GM21619 (cell line): ENCODE measurements around the gene ACSL3.

Experiments used
- ATAC-seq: cut with Tn5 transposase; IDR thresholded peaks from one replicate; pipeline ENCODE4 v1.9.1; 2021; ENCODE audit not compliant: unreplicated experiment

The ACSL3 gene

GRCh38 chr2:222939208-222939856, 78.5 kb downstream of the ACSL3 start:
- ATAC-seq = peak; percentile 79

DNA sequence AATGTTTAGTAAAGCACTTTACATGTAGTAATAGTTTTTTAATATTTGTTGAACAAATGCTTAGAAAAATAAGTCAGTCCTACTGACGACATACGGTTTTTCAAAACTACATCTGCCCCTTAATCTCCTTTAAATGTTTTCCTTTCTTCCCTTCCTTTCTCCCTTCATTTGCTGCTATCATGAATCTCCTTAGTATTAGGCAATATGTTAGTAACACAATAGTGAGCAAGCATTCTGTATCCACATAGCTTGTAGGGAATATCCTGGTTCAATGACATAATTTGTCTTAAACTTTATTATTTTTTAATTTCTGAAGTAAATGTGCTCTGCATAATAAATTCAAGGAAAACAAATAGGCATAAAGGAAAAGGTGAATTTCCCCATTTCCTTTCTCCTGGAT, 79.1 kb downstream of the ACSL3 start:
- no peak for ATAC-seq

DNA sequence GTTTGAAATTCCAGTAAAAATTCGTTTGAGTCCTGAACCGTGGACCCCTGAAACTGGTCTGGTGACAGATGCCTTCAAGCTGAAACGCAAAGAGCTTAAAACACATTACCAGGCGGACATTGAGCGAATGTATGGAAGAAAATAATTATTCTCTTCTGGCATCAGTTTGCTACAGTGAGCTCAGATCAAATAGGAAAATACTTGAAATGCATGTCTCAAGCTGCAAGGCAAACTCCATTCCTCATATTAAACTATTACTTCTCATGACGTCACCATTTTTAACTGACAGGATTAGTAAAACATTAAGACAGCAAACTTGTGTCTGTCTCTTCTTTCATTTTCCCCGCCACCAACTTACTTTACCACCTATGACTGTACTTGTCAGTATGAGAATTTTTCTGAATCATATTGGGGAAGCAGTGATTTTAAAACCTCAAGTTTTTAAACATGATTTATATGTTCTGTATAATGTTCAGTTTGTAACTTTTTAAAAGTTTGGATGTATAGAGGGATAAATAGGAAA, 80.7 kb downstream of the ACSL3 start:
- ATAC-seq = no peak

- no peak for ATAC-seq
Measured at GRCh38 chr2:222942561-222942960, 81.7 kb downstream of the ACSL3 start.

DNA sequence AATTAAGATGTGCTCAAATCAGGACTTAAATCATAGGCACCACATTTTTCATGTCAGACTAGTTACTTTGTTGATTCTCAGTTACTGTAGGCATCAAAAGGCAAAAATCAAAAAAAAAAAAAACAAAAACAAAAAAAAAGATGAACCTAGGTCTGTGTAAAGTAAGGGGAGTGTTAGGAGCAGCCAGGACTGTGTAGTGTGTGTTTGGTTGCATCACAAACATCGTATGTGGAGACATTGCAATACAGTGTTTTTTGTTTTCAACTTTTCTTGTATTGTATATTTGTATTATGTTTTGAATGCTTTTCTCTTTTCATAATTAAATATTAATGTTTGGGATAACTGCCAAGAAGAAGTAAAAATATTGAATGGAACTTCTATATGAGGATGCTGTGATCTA, 82.1 kb downstream of the ACSL3 start:
- no peak for ATAC-seq

GRCh38 chr2:222943820-222944219, 83.0 kb downstream of the ACSL3 start:
- peak; percentile 75 for ATAC-seq

DNA sequence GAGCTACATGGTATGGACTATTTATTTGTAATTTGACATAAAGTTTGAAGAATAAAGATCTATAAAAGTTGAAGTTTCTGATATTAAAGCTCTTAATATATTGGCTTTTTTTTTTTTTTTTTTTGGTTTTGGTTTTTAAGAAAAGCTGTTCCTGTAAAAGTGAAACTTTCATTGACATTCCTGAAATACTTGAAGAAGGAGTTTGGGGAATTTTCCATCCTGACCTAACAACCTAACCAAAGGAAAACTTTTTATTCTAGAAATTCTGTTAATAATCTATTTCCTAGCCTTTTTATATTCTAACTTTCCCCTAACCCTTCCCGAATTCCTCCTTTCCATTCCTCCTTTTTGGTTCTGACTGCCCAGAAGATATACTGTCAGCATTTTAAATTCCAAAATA, 83.7 kb downstream of the ACSL3 start:
- no peak for ATAC-seq

GRCh38 chr2:222944971-222945740, 84.3 kb downstream of the ACSL3 start:
- no peak for ATAC-seq

GRCh38 chr2:222945887-222946286, 85.1 kb downstream of the ACSL3 start:
- no peak for ATAC-seq

DNA sequence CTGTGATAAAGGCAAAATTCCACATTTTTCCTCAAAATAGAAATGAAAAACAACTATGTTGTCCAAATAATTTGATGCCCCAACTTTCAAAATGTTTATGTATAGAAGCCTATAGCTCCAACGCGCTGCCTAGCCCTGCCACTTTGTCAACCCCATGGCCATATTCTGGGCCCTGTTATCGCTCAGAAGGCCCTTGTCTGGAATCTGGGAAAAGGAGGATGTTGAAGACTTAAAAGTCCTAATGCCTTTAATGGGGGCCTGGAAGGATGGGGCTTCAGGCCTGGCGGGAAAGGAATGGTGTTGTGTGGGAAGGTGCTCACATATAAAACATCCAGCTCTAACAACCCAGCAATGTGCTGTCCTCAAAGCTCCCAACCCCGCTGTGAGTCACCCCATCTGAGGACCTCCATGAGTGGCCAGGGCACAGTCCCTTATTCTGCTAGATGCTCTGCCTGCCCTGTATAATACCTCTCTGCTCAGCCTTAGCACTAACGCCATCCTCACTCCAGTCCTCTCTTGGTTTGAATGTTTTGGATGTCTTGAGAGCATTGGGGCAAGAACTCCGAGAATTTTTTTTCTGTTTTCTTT, 86.0 kb downstream of the ACSL3 start:
- no peak for ATAC-seq

GRCh38 chr2:222949073-222949472, 88.2 kb downstream of the ACSL3 start:
- ATAC-seq = no peak

- no peak for ATAC-seq
Measured at GRCh38 chr2:222949690-222950323, 89.0 kb downstream of the ACSL3 start.

DNA sequence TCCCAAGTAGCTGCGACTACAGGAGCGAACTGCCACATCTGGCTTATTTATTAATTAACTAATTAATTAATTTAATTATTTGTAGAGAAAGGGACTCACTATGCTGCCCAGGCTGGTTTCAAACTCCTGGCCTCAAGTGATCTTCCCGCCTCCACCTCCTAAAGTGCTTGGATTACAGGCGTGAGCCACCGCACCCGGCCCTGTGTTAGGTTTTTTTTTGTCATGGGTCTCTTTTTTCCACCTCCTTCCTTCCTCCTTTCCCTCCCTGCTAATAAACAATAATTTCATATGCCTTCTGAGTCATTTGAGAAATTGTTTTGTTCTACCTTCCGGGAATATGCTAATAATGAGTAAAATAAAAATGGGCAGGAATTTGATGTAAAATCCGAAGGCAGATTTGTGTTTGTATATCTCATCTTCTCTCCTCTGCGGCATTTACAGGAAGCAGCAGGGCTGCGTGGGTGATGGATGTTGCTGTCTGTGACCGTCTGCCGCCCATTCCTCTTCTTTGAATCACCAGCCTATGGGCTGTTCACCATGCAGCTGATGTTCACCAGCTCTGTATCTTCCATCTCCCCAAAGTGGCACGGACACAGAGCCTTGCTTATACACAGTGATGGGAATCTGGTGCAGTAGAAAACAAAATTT, 89.9 kb downstream of the ACSL3 start:
- ATAC-seq = no peak

- ATAC-seq = no peak
Measured at GRCh38 chr2:222952204-222952603, 91.4 kb downstream of the ACSL3 start.

DNA sequence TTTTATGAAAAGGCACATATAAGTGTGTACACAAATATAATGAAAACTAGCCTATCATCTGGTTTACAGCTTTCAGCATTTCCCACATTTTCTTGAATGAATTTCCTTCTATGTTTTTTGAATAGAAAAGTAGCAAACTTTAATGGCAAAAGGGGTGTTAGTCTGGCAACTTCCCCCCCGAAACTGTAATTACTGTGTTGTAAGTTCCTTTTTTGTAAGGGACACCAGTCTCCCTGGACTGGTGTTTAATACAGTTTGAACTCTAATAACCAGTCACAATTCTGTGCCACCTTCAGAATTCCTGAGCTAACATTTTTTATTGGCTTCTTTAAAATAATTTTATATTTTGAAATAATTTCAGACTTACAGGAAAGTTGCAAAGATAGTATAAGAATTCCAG, 94.2 kb downstream of the ACSL3 start:
- ATAC-seq = no peak

DNA sequence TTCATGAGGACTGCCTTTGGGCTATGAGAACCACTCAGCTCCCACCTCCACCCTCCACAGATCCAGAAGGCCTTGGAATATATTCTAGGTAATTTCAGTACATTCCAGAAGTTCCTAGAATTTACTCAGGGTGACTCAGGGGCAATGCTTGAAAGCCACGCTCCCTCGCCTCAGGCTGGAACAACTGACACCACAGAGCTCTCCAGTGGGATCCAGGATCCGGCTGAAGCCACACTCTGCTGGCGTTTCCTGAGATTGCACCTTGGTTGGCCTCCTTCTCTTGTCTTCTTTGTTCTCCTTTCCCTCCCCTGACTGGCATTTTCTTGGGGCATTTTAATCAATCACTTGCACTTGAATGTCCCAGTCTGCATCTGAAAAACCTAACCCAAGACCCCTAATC, 98.5 kb downstream of the ACSL3 start:
- no peak for ATAC-seq

DNA sequence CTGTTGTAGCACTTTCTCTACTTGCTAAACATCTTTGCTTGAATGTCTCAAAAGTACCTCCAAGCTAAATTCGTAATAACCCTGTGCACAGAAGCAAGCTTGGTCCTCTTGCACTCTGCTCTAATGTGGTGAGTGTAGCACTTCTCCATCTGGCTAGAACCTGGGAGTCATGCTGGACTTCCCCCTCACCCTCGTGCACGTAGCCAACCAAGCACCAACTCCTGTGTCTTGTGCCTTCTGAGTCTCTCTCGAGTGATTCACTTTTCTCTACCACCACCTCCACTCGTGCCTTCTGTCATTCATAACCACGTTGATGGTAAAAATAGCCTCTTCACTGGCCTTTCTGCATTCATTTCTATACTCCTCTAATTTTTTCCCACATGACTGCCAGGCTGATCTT, 99.3 kb downstream of the ACSL3 start:
- peak; percentile 91 for ATAC-seq

DNA sequence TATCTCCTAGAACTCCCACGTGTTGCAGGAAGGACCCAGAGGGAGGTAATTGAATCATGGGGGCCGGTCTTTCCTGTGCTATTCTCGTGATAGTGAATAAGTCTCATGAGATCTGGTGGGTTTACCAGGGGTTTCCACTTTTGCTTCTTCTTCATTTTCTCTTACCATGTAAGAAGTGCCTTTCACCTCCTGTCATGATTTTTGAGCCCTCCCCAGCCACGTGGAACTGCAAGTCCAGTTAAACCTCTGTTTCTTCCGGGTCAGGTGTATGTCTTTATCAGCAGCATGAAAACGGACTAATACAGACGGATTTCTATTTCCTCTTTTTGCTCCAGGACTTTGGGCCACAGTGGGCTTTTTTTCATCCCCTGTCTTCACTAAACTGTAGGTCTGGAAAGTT, 102.8 kb downstream of the ACSL3 start:
- no peak for ATAC-seq

- no peak for ATAC-seq
Measured at GRCh38 chr2:222964376-222965031, 103.7 kb downstream of the ACSL3 start.

GRCh38 chr2:222965555-222965954, 104.7 kb downstream of the ACSL3 start:
- ATAC-seq = no peak
